HepG2 (cell line): Measurements from ENCODE around the gene RHBDD2. TPM values are rescaled to one million over a fixed set of nuclear protein-coding genes. Genes with fewer than 3 reads are reported as not detected.
"Not testable (repeated sequence)": the region's sequence is repeated elsewhere in the genome, so short reads cannot be mapped to it uniquely, and the experiment has no call there.

Experiments used
- ATAC-seq: fragments of 200-7000 bp; cut with Tn5 transposase; 3 replicates; pipeline ENCODE4 v1.9.1; 2020; ENCODE audit warnings: mild to moderate bottlenecking, moderate library complexity
- BruUV-seq: library from RNA; stranded (reverse); fragments of 400-500 nt; replicated peaks from 2 replicates; lab custom pipeline; 2021; lab: Mats Ljungman, UMichigan
- CTCF ChIA-PET: fragments of 300-600 bp; formaldehyde crosslinking; extraction: SDS; loops from one replicate; lab custom pipeline; 2021; ENCODE audit warnings: low total read pairs, inconsistent platforms, low intra/inter-chr PET ratio; lab: Yijun Ruan, JAX
- POLR2A ChIA-PET: fragments of 350-600 bp; sonication (Branson Sonifier 250); formaldehyde crosslinking; loops from one replicate; lab custom pipeline; 2020; ENCODE audit warnings: antibody characterized with exemption, inconsistent platforms; lab: Yijun Ruan, JAX
- DNase-seq: peaks from one replicate; pipeline ENCODE4 v3.0.0-alpha.2; 2015; ENCODE audit warnings: low spot score
- FAIRE-seq: peaks from 3 replicates; lab custom pipeline; 2011; peaks lifted over from hg19 to GRCh38; lab: Jason Lieb, UNC
- H2AFZ ChIP-seq: one replicate; pipeline ENCODE4 v1.6.1; 2011; ENCODE audit warnings: low read length, inconsistent platforms
- H3K27ac ChIP-seq: fragments of 300-600 bp; 3 replicates; pipeline ENCODE4 v1.8.0; 2011; ENCODE audit warnings: mixed run types, mild to moderate bottlenecking, mixed read lengths, low read length, inconsistent platforms; ENCODE audit not compliant: insufficient read depth; ENCODE audit errors: extremely low read length
- H3K27me3 ChIP-seq, 2 experiments: fragments of 200-600 bp in 1 of 2; 2 replicates in 1 of 2; 3 replicates in 1 of 2; pipeline versions ENCODE4 v1.6.0 to v1.8.0; 2011; ENCODE audit warnings: low read length in 2 of 2, mild to moderate bottlenecking in 2 of 2, moderate library complexity in 2 of 2, inconsistent platforms in 1 of 2; ENCODE audit not compliant: insufficient read depth in 2 of 2, control insufficient read depth in 1 of 2
- H3K36me3 ChIP-seq, 2 experiments: fragments of 200-600 bp in 1 of 2; replicated peaks in 1 of 2; 2 replicates in 1 of 2; 3 replicates in 1 of 2; pipeline versions ENCODE4 v1.5.1 to v1.8.0; 2011; ENCODE audit warnings: low read length in 2 of 2, inconsistent platforms in 1 of 2; ENCODE audit not compliant: insufficient read depth in 2 of 2, control insufficient read depth in 1 of 2
- H3K4me1 ChIP-seq: 2 replicates; pipeline ENCODE4 v1.5.1; 2012; ENCODE audit warnings: low read length, inconsistent platforms; ENCODE audit not compliant: insufficient read depth
- H3K4me2 ChIP-seq: 2 replicates; pipeline ENCODE4 v1.6.0; 2011; ENCODE audit warnings: low read depth, low read length, inconsistent platforms
- H3K4me3 ChIP-seq, 3 experiments: fragments of 200-600 bp in 1 of 3; sonication (generic), shearing (Covaris generic) in 1 of 3; replicated peaks in 1 of 3; 2 replicates each; pipeline ENCODE4 v1.5.1; 2011 to 2016; ENCODE audit warnings: low read length in 3 of 3, inconsistent platforms in 2 of 3, low read depth in 2 of 3, mild to moderate bottlenecking in 2 of 3, control low read depth in 1 of 3, mixed read lengths in 1 of 3; ENCODE audit not compliant: insufficient read depth in 1 of 3
- H3K79me2 ChIP-seq: one replicate; pipeline ENCODE4 v1.6.1; 2011; ENCODE audit warnings: low read length, inconsistent platforms; ENCODE audit not compliant: insufficient read depth
- H3K9ac ChIP-seq: 2 replicates; pipeline ENCODE4 v1.6.0; 2011; ENCODE audit warnings: mild to moderate bottlenecking, low read depth, low read length, inconsistent platforms; ENCODE audit not compliant: insufficient read depth
- H3K9me3 ChIP-seq: 2 replicates; pipeline ENCODE4 v1.5.1; 2012; ENCODE audit warnings: mild to moderate bottlenecking, low read length
- H4K20me1 ChIP-seq: 2 replicates; pipeline ENCODE4 v1.6.0; 2011; ENCODE audit warnings: inconsistent platforms, mild to moderate bottlenecking, low read length, moderate library complexity; ENCODE audit not compliant: insufficient read depth
- CENPX ChIP-seq: sonication (generic); formaldehyde crosslinking; IDR thresholded peaks from 2 replicates; pipeline ENCODE4 v1.9.0; 2021; ENCODE audit warnings: mild to moderate bottlenecking, missing genetic modification reagents, moderate library complexity
- ZNF629 ChIP-seq: sonication (generic); formaldehyde crosslinking; conservative IDR thresholded peaks from 2 replicates; pipeline ENCODE4 v1.5.0; 2020; ENCODE audit warnings: missing genetic modification reagents
- WGBS: methylation state at CpG from one replicate; pipeline ENCODE4 v1.1.6; 2017; ENCODE audit warnings: low lambda C conversion rate; 5-methylcytosine and 5-hydroxymethylcytosine counted together
- in situ Hi-C: cut with HindIII; loops from 2 replicates; pipeline ENCODE4 v1.10.0; 2017; ENCODE audit warnings: low pct_unique_long_range_greater_than_20kb; ENCODE audit not compliant: extremely low pct_ligation_motif_present
- intact Hi-C: fragments of 100-400 bp; cut with micrococcal nuclease; formaldehyde crosslinking; loops from one replicate; pipeline ENCODE4 v1.10.0; 2022; ENCODE audit not compliant: unreplicated experiment
- polyA plus RNA-seq, 8 experiments: library from polyadenylated mRNA; depleted of rRNA in 3 of 8; stranded (reverse) in 7 of 8; unstranded in 1 of 8; fragments of >200 nt; fragmentation: Illumina TruSeq in 4 of 8; extraction: Trizol in 4 of 8; gene quantifications; 2 replicates each; pipeline versions ENCODE4 v1.2.1 to v1.2.3, GENCODE V29; 2011 to 2016; ENCODE audit warnings: low read depth in 4 of 8, missing spikeins in 1 of 8, mixed read lengths in 1 of 8; ENCODE audit not compliant: insufficient read depth in 1 of 8
- total RNA-seq, 5 experiments: library from RNA; depleted of rRNA; stranded (reverse); fragments of >200 nt; fragmentation: Illumina TruSeq; extraction: Trizol; gene quantifications; 2 replicates each; pipeline ENCODE4 v1.2.3, GENCODE V29; 2016; ENCODE audit warnings: low read depth in 1 of 5

RHBDD2 gene
- total and polyA plus RNA-seq, 2 of the 13 experiments (the other 11 are each of a cell fraction or from before 2014, with no cell fraction given) = 23.1 to 26.4 TPM

DNA sequence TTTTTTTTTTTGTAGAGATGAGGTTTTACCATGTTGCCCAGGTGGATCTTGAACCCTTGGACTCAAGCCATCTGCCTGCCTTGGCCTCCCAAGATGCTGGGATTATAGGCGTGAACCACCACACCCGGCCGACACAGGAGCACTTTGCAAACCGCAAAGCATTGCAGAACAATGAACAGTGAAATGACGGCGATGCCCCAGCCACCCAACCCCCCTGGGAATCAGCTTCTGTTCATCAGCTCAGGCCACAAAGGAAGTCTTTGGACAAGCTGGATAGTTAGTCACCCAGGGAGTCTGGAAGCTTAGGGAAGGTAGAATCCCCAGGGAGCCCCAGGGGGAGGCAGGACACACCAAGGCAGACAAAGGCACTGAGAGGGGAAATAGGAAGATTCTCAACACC is 49.2 kb upstream of the RHBDD2 start:
- H2AFZ ChIP-seq, H3K36me3 ChIP-seq, CTCF ChIA-PET, H3K27ac ChIP-seq, intact Hi-C loops, H3K9ac ChIP-seq, H3K79me2 ChIP-seq, FAIRE-seq, POLR2A ChIA-PET, H3K27me3 ChIP-seq, DNase-seq, H3K9me3 ChIP-seq, H4K20me1 ChIP-seq, BruUV-seq, H3K4me1 ChIP-seq, H3K4me3 ChIP-seq, H3K4me2 ChIP-seq, ATAC-seq, in situ Hi-C loops: not testable (repeated sequence)
- WGBS = 3% methylated on average over 6 of the region's 6 CpGs

DNA sequence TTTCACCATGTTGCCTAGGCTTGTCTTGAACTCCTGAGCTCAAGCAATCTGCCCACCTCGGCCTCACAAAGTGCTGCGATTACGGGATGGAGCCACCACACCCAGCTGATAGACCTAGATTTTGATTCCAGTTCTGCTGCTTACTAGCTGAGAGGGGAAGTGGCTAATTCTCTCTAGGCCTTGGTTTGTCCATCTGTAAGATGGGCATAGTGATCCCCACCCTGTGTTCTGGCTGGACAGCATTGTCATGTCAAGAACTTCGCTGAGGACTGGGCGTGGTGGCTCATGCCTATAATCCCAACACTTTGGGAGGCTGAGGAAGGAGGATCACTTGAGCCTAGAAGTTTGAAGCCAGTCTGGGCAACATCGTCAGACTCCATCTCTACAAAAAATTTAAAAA is 47.9 kb upstream of the RHBDD2 start:
- Histone ChIP-seq H3K36me3 (no peaks in the 10 kb centered on the region), H3K9ac (no peak overlapping the region), H3K9me3 (no peaks in the 10 kb centered on the region), H4K20me1 (no peaks in the 10 kb centered on the region), H3K27ac (no peak overlapping the region), H3K27me3 (peaks cover 0 to 4% of the 10 kb centered on the region in 2 experiments; a peak in 1 of 5 replicates), H3K4me1 (no peaks in the 10 kb centered on the region), H3K79me2 (no peaks in the 10 kb centered on the region)
- no TSS peak for BruUV-seq
- FAIRE-seq (no peak), ATAC-seq (no peak)
- intact Hi-C loops (no loop called here), in situ Hi-C loops (no loop called here)
- TF ChIP-seq ZNF629 (CRISPR knock-in tag) = peak; percentile 58
- no peak for TF ChIP-seq CENPX (CRISPR knock-in tag)
- TF ChIP-seq, all 625 proteins: peak for 1
- ChIA-PET CTCF (no interaction called here), POLR2A (no interaction called here)
- WGBS = 63% methylated on average over 6 of the region's 6 CpGs
- no peak for DNase-seq
- Histone ChIP-seq H3K4me3 (no peak overlapping the region), H3K4me2 (no peak overlapping the region), H2AFZ (no peak overlapping the region)

DNA sequence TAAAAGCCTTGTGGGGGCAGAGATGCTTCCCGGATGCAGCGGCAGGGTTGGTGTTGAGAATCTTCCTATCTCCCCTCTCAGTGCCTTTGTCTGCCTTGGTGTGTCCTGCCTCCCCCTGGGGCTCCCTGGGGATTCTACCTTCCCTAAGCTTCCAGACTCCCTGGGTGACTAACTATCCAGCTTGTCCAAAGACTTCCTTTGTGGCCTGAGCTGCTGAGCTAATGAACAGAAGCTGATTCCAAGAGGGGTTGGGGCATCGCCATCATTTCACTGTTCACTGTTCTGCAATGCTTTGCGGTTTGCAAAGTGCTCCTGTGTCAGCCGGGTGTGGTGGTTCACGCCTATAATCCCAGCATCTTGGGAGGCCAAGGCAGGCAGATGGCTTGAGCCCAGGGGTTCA is 45.2 kb upstream of the RHBDD2 start:
- BruUV-seq, ATAC-seq, DNase-seq, H3K79me2 ChIP-seq, H3K4me2 ChIP-seq, FAIRE-seq, H3K9me3 ChIP-seq, POLR2A ChIA-PET, H3K27ac ChIP-seq, in situ Hi-C loops, H3K27me3 ChIP-seq, H4K20me1 ChIP-seq, CTCF ChIA-PET, H3K9ac ChIP-seq, H2AFZ ChIP-seq, H3K36me3 ChIP-seq, H3K4me3 ChIP-seq, H3K4me1 ChIP-seq: not testable (repeated sequence)
- 38% methylated on average over 4 of the region's 6 CpGs for WGBS
- intact Hi-C loops = loop anchor here (2.0 kb wide), 1 partner anchor 21 kb away; no protein-coding TSS in a partner anchor
